ENCODE data around the gene NCAPG.

Gene NCAPG

GRCh38 chr4:17786567-17786966, 24.2 kb upstream of the NCAPG start:
- ChIA-PET CTCF (no interaction called here), POLR2A (no interaction called here)

GRCh38 chr4:17787315-17787714, 23.5 kb upstream of the NCAPG start:
- TF ChIP-seq BHLHE40 (IDR thresholded peaks at IDR 0.05; ENCODE audit: borderline replicate concordance): no peak
- no peak for TF ChIP-seq ARNT (IDR thresholded peaks at IDR 0.05)
- no peak for TF ChIP-seq SUZ12 (IDR thresholded peaks at IDR 0.05)
- no peak for TF ChIP-seq CTBP1 (IDR thresholded peaks at IDR 0.05; ENCODE audit: borderline replicate concordance)
- TF ChIP-seq SP1 (IDR thresholded peaks at IDR 0.05): no peak
- TF ChIP-seq FOXM1 (IDR thresholded peaks at IDR 0.05; ENCODE audit: borderline replicate concordance): no peak
- no peak for TF ChIP-seq L3MBTL2 (conservative IDR thresholded peaks at IDR 0.05)
- TF ChIP-seq PKNOX1 (IDR thresholded peaks at IDR 0.05): no peak
- CTCF ChIA-PET: no interaction called here
- no peak for DNase-seq (ENCODE audit: extremely low spot score)
- POLR2A ChIA-PET: no interaction called here

More at GRCh38 chr4:17786567-17786966, 24.2 kb upstream of the NCAPG start:
- TF ChIP-seq CTBP1 (IDR thresholded peaks at IDR 0.05; ENCODE audit: borderline replicate concordance) (no peak), PKNOX1 (IDR thresholded peaks at IDR 0.05) (no peak), LEF1 (IDR thresholded peaks at IDR 0.05; ENCODE audit: borderline replicate concordance) (no peak), TARDBP (IDR thresholded peaks at IDR 0.05) (no peak)
- DNase-seq (ENCODE audit: extremely low spot score): no peak

GRCh38 chr4:17788956-17789355, 21.8 kb upstream of the NCAPG start:
- POLR2A ChIA-PET: no interaction called here

GRCh38 chr4:17794730-17795129, 16.0 kb upstream of the NCAPG start:
- ChIA-PET POLR2A (interaction anchor here (2.2 kb wide), 1 partner anchor 16 kb away, joined by 5 read pairs; the partner anchor contains the start of genes DCAF16 and NCAPG), CTCF (no interaction called here)
- no peak for TF ChIP-seq PKNOX1 (IDR thresholded peaks at IDR 0.05)
- no peak for TF ChIP-seq SP1 (IDR thresholded peaks at IDR 0.05)
- TF ChIP-seq ELF4 (IDR thresholded peaks at IDR 0.05): no peak
- TF ChIP-seq TARDBP (IDR thresholded peaks at IDR 0.05): no peak
- TF ChIP-seq NFRKB (IDR thresholded peaks at IDR 0.05): no peak
- no peak for TF ChIP-seq FOXK2 (IDR thresholded peaks at IDR 0.05)
- no peak for TF ChIP-seq BHLHE40 (IDR thresholded peaks at IDR 0.05; ENCODE audit: borderline replicate concordance)
- no peak for TF ChIP-seq FOXM1 (IDR thresholded peaks at IDR 0.05; ENCODE audit: borderline replicate concordance)
- no peak for TF ChIP-seq ZNF384 (IDR thresholded peaks at IDR 0.05)
- DNase-seq (ENCODE audit: extremely low spot score): no peak

More at GRCh38 chr4:17788956-17789355, 21.8 kb upstream of the NCAPG start:
- DNase-seq (ENCODE audit: extremely low spot score): no peak
- CTCF ChIA-PET: no interaction called here
- TF ChIP-seq SP1 (IDR thresholded peaks at IDR 0.05) (no peak), LEF1 (IDR thresholded peaks at IDR 0.05; ENCODE audit: borderline replicate concordance) (no peak), NFRKB (IDR thresholded peaks at IDR 0.05) (no peak), ARNT (IDR thresholded peaks at IDR 0.05) (no peak), ZNF384 (IDR thresholded peaks at IDR 0.05) (no peak), SUZ12 (IDR thresholded peaks at IDR 0.05) (no peak), BHLHE40 (IDR thresholded peaks at IDR 0.05; ENCODE audit: borderline replicate concordance) (no peak), FOXA1 (IDR thresholded peaks at IDR 0.05) (no peak), HDGF (IDR thresholded peaks at IDR 0.05; ENCODE audit: borderline replicate concordance) (no peak), FOXK2 (IDR thresholded peaks at IDR 0.05) (no peak), ELF4 (IDR thresholded peaks at IDR 0.05) (no peak), FOXM1 (IDR thresholded peaks at IDR 0.05; ENCODE audit: borderline replicate concordance) (no peak), L3MBTL2 (conservative IDR thresholded peaks at IDR 0.05) (no peak), TARDBP (IDR thresholded peaks at IDR 0.05) (no peak), PKNOX1 (IDR thresholded peaks at IDR 0.05) (no peak), CTBP1 (IDR thresholded peaks at IDR 0.05; ENCODE audit: borderline replicate concordance) (no peak)

GRCh38 chr4:17797808-17798207, 13.0 kb upstream of the NCAPG start:
- ChIA-PET CTCF (no interaction called here), POLR2A (interaction anchor here (1.8 kb wide), 1 partner anchor 13 kb away, joined by 6 read pairs; the partner anchor contains the start of genes DCAF16 and NCAPG)
- TF ChIP-seq LEF1 (IDR thresholded peaks at IDR 0.05; ENCODE audit: borderline replicate concordance) (no peak), L3MBTL2 (conservative IDR thresholded peaks at IDR 0.05) (no peak), CTBP1 (IDR thresholded peaks at IDR 0.05; ENCODE audit: borderline replicate concordance) (no peak), NFRKB (IDR thresholded peaks at IDR 0.05) (no peak), TARDBP (IDR thresholded peaks at IDR 0.05) (no peak), SP1 (IDR thresholded peaks at IDR 0.05) (no peak), FOXA1 (IDR thresholded peaks at IDR 0.05) (no peak), BHLHE40 (IDR thresholded peaks at IDR 0.05; ENCODE audit: borderline replicate concordance) (no peak), ARNT (IDR thresholded peaks at IDR 0.05) (no peak), FOXK2 (IDR thresholded peaks at IDR 0.05) (no peak), FOXM1 (IDR thresholded peaks at IDR 0.05; ENCODE audit: borderline replicate concordance) (no peak), PKNOX1 (IDR thresholded peaks at IDR 0.05) (no peak), ZNF384 (IDR thresholded peaks at IDR 0.05) (no peak), SUZ12 (IDR thresholded peaks at IDR 0.05) (no peak)
- no peak for DNase-seq (ENCODE audit: extremely low spot score)

Measured in HEK293T (cell line).